Caco-2 (cell line): ENCODE data around the gene OFD1. TPM values are rescaled to one million over a fixed set of nuclear protein-coding genes. Genes with fewer than 3 reads are reported as not detected.
A peak's percentile ranks its signal among the peaks of the same experiment; 100 is the strongest.

Experiments used
- BruUV-seq: library from RNA; stranded (reverse); fragments of 400-500 nt; replicated peaks from 2 replicates; lab custom pipeline; 2021; lab: Mats Ljungman, UMichigan
- CTCF ChIA-PET: fragments of 300-600 bp; sonication (Branson Sonifier 250); formaldehyde crosslinking; loops from one replicate; lab custom pipeline; 2022; ENCODE audit warnings: antibody characterized with exemption; lab: Charles Lee
- POLR2A ChIA-PET: fragments of 300-600 bp; sonication (Branson Sonifier 250); formaldehyde crosslinking; loops from one replicate; lab custom pipeline; 2022; ENCODE audit warnings: antibody characterized with exemption; lab: Charles Lee
- DNase-seq, 2 experiments: peaks; one replicate each; pipeline versions ENCODE4 v3.0.0 to v3.0.0-alpha.2; 2020 to 2022
- H3K27me3 ChIP-seq: replicated peaks from 2 replicates; pipeline ENCODE4 v1.6.0; 2011; ENCODE audit warnings: low read length; ENCODE audit not compliant: control insufficient read depth, insufficient read depth
- H3K36me3 ChIP-seq: 2 replicates; pipeline ENCODE4 v1.5.1; 2011; ENCODE audit warnings: low read length; ENCODE audit not compliant: control insufficient read depth, insufficient read depth
- H3K4me1 ChIP-seq: fragments of 250-450 bp; sonication (Bioruptor Pico); 2 replicates; pipeline ENCODE4 v1.5.1; 2020; ENCODE audit warnings: mild to moderate bottlenecking
- H3K4me3 ChIP-seq: 2 replicates; pipeline ENCODE4 v1.5.1; 2011; ENCODE audit warnings: low read depth, mild to moderate bottlenecking, control low read depth, low read length
- H3K9me3 ChIP-seq: fragments of 250-450 bp; sonication (Bioruptor Pico); 2 replicates; pipeline ENCODE4 v1.5.1; 2020; ENCODE audit warnings: mild to moderate bottlenecking, moderate library complexity
- H3K27ac Mint-ChIP-seq: one replicate; pipeline ENCODE4 v1.8.0; 2022; ENCODE audit warnings: mixed read lengths; ENCODE audit not compliant: unreplicated experiment
- H3K27me3 Mint-ChIP-seq: one replicate; pipeline ENCODE4 v1.8.0; 2022; ENCODE audit warnings: mixed read lengths; ENCODE audit not compliant: insufficient read depth, unreplicated experiment
- H3K36me3 Mint-ChIP-seq: one replicate; pipeline ENCODE4 v1.8.0; 2022; ENCODE audit warnings: mild to moderate bottlenecking, mixed read lengths; ENCODE audit not compliant: insufficient read depth, unreplicated experiment
- H3K4me1 Mint-ChIP-seq: one replicate; pipeline ENCODE4 v1.8.0; 2022; ENCODE audit warnings: low read depth, mixed read lengths; ENCODE audit not compliant: unreplicated experiment
- H3K4me3 Mint-ChIP-seq: one replicate; pipeline ENCODE4 v1.8.0; 2022; ENCODE audit warnings: mild to moderate bottlenecking, moderate library complexity, mixed read lengths; ENCODE audit not compliant: unreplicated experiment
- H3K9me3 Mint-ChIP-seq: one replicate; pipeline ENCODE4 v1.8.0; 2022; ENCODE audit warnings: mixed read lengths; ENCODE audit not compliant: unreplicated experiment
- intact Hi-C: fragments of 100-400 bp; cut with micrococcal nuclease; formaldehyde crosslinking; loops from one replicate; pipeline ENCODE4 v1.10.0; 2022; ENCODE audit not compliant: unreplicated experiment
- total RNA-seq: library from RNA; stranded (reverse); gene quantifications from 2 replicates; pipeline ENCODE4 v1.2.3, GENCODE V29; 2022
- TF ChIP-seq, protein P1 (sequence below), 2 experiments: fragments of 200-600 bp in 1 of 2; IDR thresholded peaks; 1 replicate in 1 of 2; 2 replicates in 1 of 2; pipeline versions ENCODE4 v1.5.1 to v1.8.0; 2011 to 2022; ENCODE audit warnings: antibody characterized with exemption in 1 of 2, control low read depth in 1 of 2, inconsistent platforms in 1 of 2, low read depth in 1 of 2, low read length in 1 of 2, mild to moderate bottlenecking in 1 of 2, moderate library complexity in 1 of 2; ENCODE audit not compliant: insufficient read depth in 1 of 2, severe bottlenecking in 1 of 2, unreplicated experiment in 1 of 2

The OFD1 gene
- total RNA-seq, 1 experiment from 2014 or later = 34.0 TPM

DNA sequence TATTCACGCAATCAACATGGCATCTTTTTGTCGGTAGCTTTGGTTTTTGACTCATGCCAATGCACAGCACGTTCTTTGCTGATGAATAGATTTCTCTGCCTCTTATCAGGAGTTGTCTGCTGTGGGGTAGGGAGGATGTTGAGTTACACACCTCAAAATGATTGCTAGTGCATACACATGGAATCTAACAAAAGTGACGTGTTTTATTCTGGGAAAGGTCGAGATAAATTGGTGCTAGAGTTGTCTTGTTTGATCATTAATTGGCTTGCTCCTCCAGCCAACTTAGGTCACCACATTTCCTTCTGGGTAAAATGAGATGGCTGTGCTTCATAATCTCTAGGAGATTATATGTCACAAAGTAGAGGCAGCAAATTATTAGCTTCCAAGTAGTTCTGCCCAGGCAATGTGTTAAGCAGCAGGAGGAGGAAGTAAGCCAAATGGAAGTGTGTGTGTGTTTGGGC, 41.7 kb upstream of the OFD1 start:
- Mint-ChIP-seq H3K9me3 (no peaks in the 10 kb centered on the region), H3K27ac (peak overlapping the region; percentile 74), H3K36me3 (peaks cover 32% of the 10 kb centered on the region), H3K27me3 (no peaks in the 10 kb centered on the region), H3K4me3 (peak overlapping the region; percentile 52), H3K4me1 (peaks cover 27% of the 10 kb centered on the region)
- H3K4me1 ChIP-seq = no peaks in the 10 kb centered on the region; the same call in 1 of the 2 replicates
- no peak for DNase-seq
- ChIA-PET CTCF (no interaction called here), POLR2A (no interaction called here)
- no peaks in the 10 kb centered on the region for H3K27me3 ChIP-seq
- TF ChIP-seq, protein P1, sequence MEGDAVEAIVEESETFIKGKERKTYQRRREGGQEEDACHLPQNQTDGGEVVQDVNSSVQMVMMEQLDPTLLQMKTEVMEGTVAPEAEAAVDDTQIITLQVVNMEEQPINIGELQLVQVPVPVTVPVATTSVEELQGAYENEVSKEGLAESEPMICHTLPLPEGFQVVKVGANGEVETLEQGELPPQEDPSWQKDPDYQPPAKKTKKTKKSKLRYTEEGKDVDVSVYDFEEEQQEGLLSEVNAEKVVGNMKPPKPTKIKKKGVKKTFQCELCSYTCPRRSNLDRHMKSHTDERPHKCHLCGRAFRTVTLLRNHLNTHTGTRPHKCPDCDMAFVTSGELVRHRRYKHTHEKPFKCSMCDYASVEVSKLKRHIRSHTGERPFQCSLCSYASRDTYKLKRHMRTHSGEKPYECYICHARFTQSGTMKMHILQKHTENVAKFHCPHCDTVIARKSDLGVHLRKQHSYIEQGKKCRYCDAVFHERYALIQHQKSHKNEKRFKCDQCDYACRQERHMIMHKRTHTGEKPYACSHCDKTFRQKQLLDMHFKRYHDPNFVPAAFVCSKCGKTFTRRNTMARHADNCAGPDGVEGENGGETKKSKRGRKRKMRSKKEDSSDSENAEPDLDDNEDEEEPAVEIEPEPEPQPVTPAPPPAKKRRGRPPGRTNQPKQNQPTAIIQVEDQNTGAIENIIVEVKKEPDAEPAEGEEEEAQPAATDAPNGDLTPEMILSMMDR (IDR thresholded peaks at IDR 0.05; ENCODE audit: insufficient read depth in 1 of 2, low read depth in 1 of 2, low read length in 1 of 2, severe bottlenecking in 1 of 2, unreplicated experiment in 1 of 2) = no peak
- no peaks in the 10 kb centered on the region for H3K36me3 ChIP-seq
- H3K9me3 ChIP-seq = no peaks in the 10 kb centered on the region
- no peak overlapping the region for H3K4me3 ChIP-seq
- intact Hi-C loops = no loop called here
- BruUV-seq = no TSS peak

- intact Hi-C loops = no loop called here
- DNase-seq = no peak
- BruUV-seq = no TSS peak
Observed at GRCh38 chrX:13693341-13693961, 41.1 kb upstream of the OFD1 start.

GRCh38 chrX:13694359-13694758, 40.2 kb upstream of the OFD1 start:
- Mint-ChIP-seq H3K4me1 (peaks cover 31% of the 10 kb centered on the region), H3K4me3 (no peak overlapping the region), H3K9me3 (no peaks in the 10 kb centered on the region), H3K27ac (no peak overlapping the region), H3K36me3 (peaks cover 34% of the 10 kb centered on the region), H3K27me3 (no peaks in the 10 kb centered on the region)
- no TSS peak for BruUV-seq
- H3K36me3 ChIP-seq = no peaks in the 10 kb centered on the region
- intact Hi-C loops = no loop called here
- TF ChIP-seq, protein P1 (IDR thresholded peaks at IDR 0.05; ENCODE audit: insufficient read depth in 1 of 2, low read depth in 1 of 2, low read length in 1 of 2, severe bottlenecking in 1 of 2, unreplicated experiment in 1 of 2) = no peak
- no peak for DNase-seq
- no peaks in the 10 kb centered on the region for H3K27me3 ChIP-seq
- H3K9me3 ChIP-seq = no peaks in the 10 kb centered on the region
- no peaks in the 10 kb centered on the region; the same call in 1 of the 2 replicates for H3K4me1 ChIP-seq
- ChIA-PET CTCF (no interaction called here), POLR2A (no interaction called here)
- no peak overlapping the region for H3K4me3 ChIP-seq

More at GRCh38 chrX:13693341-13693961, 41.1 kb upstream of the OFD1 start:
- H3K4me1 Mint-ChIP-seq = peaks cover 27% of the 10 kb centered on the region
- CTCF ChIA-PET = no interaction called here
- peak overlapping the region; percentile 52 for H3K4me3 Mint-ChIP-seq
- no peaks in the 10 kb centered on the region for H3K9me3 Mint-ChIP-seq
- TF ChIP-seq, protein P1 (IDR thresholded peaks at IDR 0.05; ENCODE audit: insufficient read depth in 1 of 2, low read depth in 1 of 2, low read length in 1 of 2, severe bottlenecking in 1 of 2, unreplicated experiment in 1 of 2) = no peak
- Histone ChIP-seq H3K36me3 (no peaks in the 10 kb centered on the region), H3K4me3 (no peak overlapping the region), H3K4me1 (no peaks in the 10 kb centered on the region; the same call in 1 of the 2 replicates), H3K27me3 (no peaks in the 10 kb centered on the region), H3K9me3 (no peaks in the 10 kb centered on the region)
- peaks cover 32% of the 10 kb centered on the region for H3K36me3 Mint-ChIP-seq
- no peaks in the 10 kb centered on the region for H3K27me3 Mint-ChIP-seq
- POLR2A ChIA-PET = no interaction called here
- peak overlapping the region; percentile 74 for H3K27ac Mint-ChIP-seq
